GM13977 (cell line): ENCODE results near the gene FGF18.

ENCODE experiments used
- DNase-seq: peaks from one replicate; pipeline ENCODE4 v3.0.0; 2012; ENCODE audit warnings: low spot score
- CTCF ChIP-seq: IDR thresholded peaks from 2 replicates; pipeline ENCODE4 v1.5.1; 2012; ENCODE audit warnings: mild to moderate bottlenecking, control low read depth; ENCODE audit not compliant: insufficient read depth; ENCODE audit errors: extremely low read depth, missing control alignments
- in situ Hi-C: fragments of 300-500 bp; cut with MboI; formaldehyde crosslinking; loops from one replicate; pipeline ENCODE4 v1.12.0; 2022; ENCODE audit warnings: low sequenced_read_pairs, low pct_unique_long_range_greater_than_20kb, mixed read lengths, inconsistent platforms; ENCODE audit not compliant: unreplicated experiment

Gene FGF18

GRCh38 chr5:171426680-171427079 is 7.2 kb downstream of the FGF18 start:
- TF ChIP-seq CTCF: no peak
- in situ Hi-C loops: no loop called here
- no peak for DNase-seq

- DNase-seq: no peak
- in situ Hi-C loops: no loop called here
- TF ChIP-seq CTCF: no peak
Observed at GRCh38 chr5:171427318-171428167, 8.1 kb downstream of the FGF18 start.

GRCh38 chr5:171428168-171428696 is 8.8 kb downstream of the FGF18 start:
- in situ Hi-C loops: no loop called here
- no peak for DNase-seq
- TF ChIP-seq CTCF: no peak

GRCh38 chr5:171428809-171429542 is 9.5 kb downstream of the FGF18 start:
- in situ Hi-C loops: no loop called here

GRCh38 chr5:171429543-171429910 is 10.1 kb downstream of the FGF18 start:
- no peak for DNase-seq
- in situ Hi-C loops: no loop called here
- TF ChIP-seq CTCF: no peak

More at GRCh38 chr5:171428809-171429542, 9.5 kb downstream of the FGF18 start:
- no peak for DNase-seq
- no peak for TF ChIP-seq CTCF

GRCh38 chr5:171431251-171431777 is 11.9 kb downstream of the FGF18 start:
- in situ Hi-C loops: no loop called here
- no peak for TF ChIP-seq CTCF
- no peak for DNase-seq
